Measurements from ENCODE around the gene C6orf58.

DNA sequence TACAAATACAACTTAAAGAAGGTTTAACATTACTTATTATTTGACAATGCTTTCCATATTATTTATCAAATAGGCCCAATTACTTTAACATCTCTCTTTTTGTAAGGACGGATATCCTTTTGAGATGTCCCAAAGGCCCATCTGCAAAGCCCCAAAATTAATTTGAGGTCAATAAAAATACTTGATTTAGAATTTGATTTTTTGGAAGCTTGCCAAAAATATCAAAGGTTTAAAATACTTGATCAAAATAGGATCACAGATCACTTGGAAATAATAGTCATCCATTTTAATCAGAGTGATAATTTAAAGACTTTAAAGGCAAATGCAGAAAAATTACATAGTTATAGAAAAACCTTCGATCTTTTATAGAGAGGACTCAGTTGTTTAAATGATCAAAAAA lies 8.1 kb downstream of the C6orf58 start:
- TF ChIP-seq, protein P1, sequence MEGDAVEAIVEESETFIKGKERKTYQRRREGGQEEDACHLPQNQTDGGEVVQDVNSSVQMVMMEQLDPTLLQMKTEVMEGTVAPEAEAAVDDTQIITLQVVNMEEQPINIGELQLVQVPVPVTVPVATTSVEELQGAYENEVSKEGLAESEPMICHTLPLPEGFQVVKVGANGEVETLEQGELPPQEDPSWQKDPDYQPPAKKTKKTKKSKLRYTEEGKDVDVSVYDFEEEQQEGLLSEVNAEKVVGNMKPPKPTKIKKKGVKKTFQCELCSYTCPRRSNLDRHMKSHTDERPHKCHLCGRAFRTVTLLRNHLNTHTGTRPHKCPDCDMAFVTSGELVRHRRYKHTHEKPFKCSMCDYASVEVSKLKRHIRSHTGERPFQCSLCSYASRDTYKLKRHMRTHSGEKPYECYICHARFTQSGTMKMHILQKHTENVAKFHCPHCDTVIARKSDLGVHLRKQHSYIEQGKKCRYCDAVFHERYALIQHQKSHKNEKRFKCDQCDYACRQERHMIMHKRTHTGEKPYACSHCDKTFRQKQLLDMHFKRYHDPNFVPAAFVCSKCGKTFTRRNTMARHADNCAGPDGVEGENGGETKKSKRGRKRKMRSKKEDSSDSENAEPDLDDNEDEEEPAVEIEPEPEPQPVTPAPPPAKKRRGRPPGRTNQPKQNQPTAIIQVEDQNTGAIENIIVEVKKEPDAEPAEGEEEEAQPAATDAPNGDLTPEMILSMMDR (IDR thresholded peaks at IDR 0.05; ENCODE audit: poor library complexity, severe bottlenecking) = no peak
- TF ChIP-seq TAF1 (IDR thresholded peaks at IDR 0.05; ENCODE audit: low read depth) = no peak
- TF ChIP-seq EZH2 (IDR thresholded peaks at IDR 0.05; ENCODE audit: borderline replicate concordance, insufficient read depth, low read length, poor library complexity, severe bottlenecking) = no peak
- TF ChIP-seq EP300 (conservative IDR thresholded peaks at IDR 0.05; ENCODE audit: poor library complexity, severe bottlenecking) = no peak
- TF ChIP-seq RAD21 (conservative IDR thresholded peaks at IDR 0.05) = no peak
- no peak for TF ChIP-seq POLR2AphosphoS5 (IDR thresholded peaks at IDR 0.05)
- TF ChIP-seq, protein P2, sequence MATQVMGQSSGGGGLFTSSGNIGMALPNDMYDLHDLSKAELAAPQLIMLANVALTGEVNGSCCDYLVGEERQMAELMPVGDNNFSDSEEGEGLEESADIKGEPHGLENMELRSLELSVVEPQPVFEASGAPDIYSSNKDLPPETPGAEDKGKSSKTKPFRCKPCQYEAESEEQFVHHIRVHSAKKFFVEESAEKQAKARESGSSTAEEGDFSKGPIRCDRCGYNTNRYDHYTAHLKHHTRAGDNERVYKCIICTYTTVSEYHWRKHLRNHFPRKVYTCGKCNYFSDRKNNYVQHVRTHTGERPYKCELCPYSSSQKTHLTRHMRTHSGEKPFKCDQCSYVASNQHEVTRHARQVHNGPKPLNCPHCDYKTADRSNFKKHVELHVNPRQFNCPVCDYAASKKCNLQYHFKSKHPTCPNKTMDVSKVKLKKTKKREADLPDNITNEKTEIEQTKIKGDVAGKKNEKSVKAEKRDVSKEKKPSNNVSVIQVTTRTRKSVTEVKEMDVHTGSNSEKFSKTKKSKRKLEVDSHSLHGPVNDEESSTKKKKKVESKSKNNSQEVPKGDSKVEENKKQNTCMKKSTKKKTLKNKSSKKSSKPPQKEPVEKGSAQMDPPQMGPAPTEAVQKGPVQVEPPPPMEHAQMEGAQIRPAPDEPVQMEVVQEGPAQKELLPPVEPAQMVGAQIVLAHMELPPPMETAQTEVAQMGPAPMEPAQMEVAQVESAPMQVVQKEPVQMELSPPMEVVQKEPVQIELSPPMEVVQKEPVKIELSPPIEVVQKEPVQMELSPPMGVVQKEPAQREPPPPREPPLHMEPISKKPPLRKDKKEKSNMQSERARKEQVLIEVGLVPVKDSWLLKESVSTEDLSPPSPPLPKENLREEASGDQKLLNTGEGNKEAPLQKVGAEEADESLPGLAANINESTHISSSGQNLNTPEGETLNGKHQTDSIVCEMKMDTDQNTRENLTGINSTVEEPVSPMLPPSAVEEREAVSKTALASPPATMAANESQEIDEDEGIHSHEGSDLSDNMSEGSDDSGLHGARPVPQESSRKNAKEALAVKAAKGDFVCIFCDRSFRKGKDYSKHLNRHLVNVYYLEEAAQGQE (IDR thresholded peaks at IDR 0.05; ENCODE audit: borderline replicate concordance) = no peak
- no peak for TF ChIP-seq SMC3 (conservative IDR thresholded peaks at IDR 0.05; ENCODE audit: poor library complexity)
- no peak for TF ChIP-seq MXI1 (conservative IDR thresholded peaks at IDR 0.05; ENCODE audit: poor library complexity, severe bottlenecking)
